Stimulated activated CD4-positive, alpha-beta T cell treated with anti-CD3 and anti-CD28 coated beads, Interleukin-12 subunit alpha, Interleukin-12 subunit beta, amount 100 ng/mL, for 4 hours (primary cell): ENCODE results near the gene ERICH3.

Experiments
- DNase-seq: peaks from one replicate; pipeline ENCODE4 v3.0.0-alpha.2; 2020

The ERICH3 gene

GRCh38 chr1:74673351-74674111 lies at the start of gene ERICH3:
TSS of gene ERICH3 (minus strand) at chr1:74673792. CDS start at chr1:74673519, 273 bp downstream.
- DNase-seq: no peak

GRCh38 chr1:74717626-74718025 lies 44.0 kb upstream of the ERICH3 start:
- DNase-seq: no peak

- DNase-seq: no peak
These were observed 43.2 kb upstream of the ERICH3 start for GRCh38 chr1:74716822-74717221.

- DNase-seq: no peak
These were observed 42.2 kb upstream of the ERICH3 start for GRCh38 chr1:74715806-74716205.

GRCh38 chr1:74715236-74715502 lies 41.6 kb upstream of the ERICH3 start:
- no peak for DNase-seq

- no peak for DNase-seq
These were observed 41.0 kb upstream of the ERICH3 start for GRCh38 chr1:74714429-74715235.

- DNase-seq: no peak
These were observed 40.3 kb upstream of the ERICH3 start for GRCh38 chr1:74713849-74714248.

- DNase-seq: no peak
These were observed 39.3 kb upstream of the ERICH3 start for GRCh38 chr1:74712881-74713280.

GRCh38 chr1:74703386-74704182 lies 30.0 kb upstream of the ERICH3 start:
- no peak for DNase-seq

GRCh38 chr1:74699331-74699730 lies 25.7 kb upstream of the ERICH3 start:
- no peak for DNase-seq

- DNase-seq: no peak
These were observed 24.2 kb upstream of the ERICH3 start for GRCh38 chr1:74697832-74698231.

GRCh38 chr1:74693473-74693872 lies 19.9 kb upstream of the ERICH3 start:
- no peak for DNase-seq

- DNase-seq: no peak
These were observed 17.3 kb upstream of the ERICH3 start for GRCh38 chr1:74690909-74691308.

GRCh38 chr1:74690364-74690696 lies 16.7 kb upstream of the ERICH3 start:
- DNase-seq: no peak

- peak; percentile 4 for DNase-seq
These were observed 16.2 kb upstream of the ERICH3 start for GRCh38 chr1:74689621-74690363.

- DNase-seq: no peak
These were observed 13.3 kb upstream of the ERICH3 start for GRCh38 chr1:74686928-74687327.

GRCh38 chr1:74684301-74684700 lies 10.7 kb upstream of the ERICH3 start:
- DNase-seq: no peak

GRCh38 chr1:74683656-74684055 lies 10.1 kb upstream of the ERICH3 start:
- DNase-seq: no peak

GRCh38 chr1:74681851-74682250 lies 8.3 kb upstream of the ERICH3 start:
- no peak for DNase-seq

- DNase-seq: no peak
These were observed 7.9 kb upstream of the ERICH3 start for GRCh38 chr1:74681449-74681848.

- no peak for DNase-seq
These were observed 7.4 kb upstream of the ERICH3 start for GRCh38 chr1:74681001-74681400.

- DNase-seq: no peak
These were observed 6.2 kb upstream of the ERICH3 start for GRCh38 chr1:74679811-74680210.

- no peak for DNase-seq
These were observed 4.3 kb upstream of the ERICH3 start for GRCh38 chr1:74677926-74678325.
